B cell (primary cell): ENCODE data around the gene CCDC28B. TPM values are rescaled to one million over a fixed set of nuclear protein-coding genes. Genes with fewer than 3 reads are reported as not detected.

ENCODE experiments used
- ATAC-seq: fragments of 200-7000 bp; cut with Tn5 transposase; one replicate; pipeline ENCODE4 v1.10.0; 2021; ENCODE audit warnings: low read depth, mild to moderate bottlenecking, moderate number of reproducible peaks, moderate library complexity
- CTCF ChIA-PET: fragments of 350-600 bp; sonication (Branson Sonifier 250); formaldehyde crosslinking; loops from one replicate; lab custom pipeline; 2021; ENCODE audit warnings: antibody characterized with exemption, inconsistent platforms; lab: Charles Lee
- POLR2A ChIA-PET: fragments of 350-600 bp; sonication (Branson Sonifier 250); formaldehyde crosslinking; loops from one replicate; lab custom pipeline; 2021; ENCODE audit warnings: antibody characterized with exemption; lab: Charles Lee
- DNase-seq: peaks from one replicate; pipeline ENCODE4 v3.0.0; 2013
- H2AFZ ChIP-seq: 2 replicates; pipeline ENCODE4 v1.6.1; 2012; ENCODE audit warnings: mild to moderate bottlenecking, low read depth, low read length; ENCODE audit not compliant: insufficient read depth, poor library complexity, severe bottlenecking
- H3K27ac ChIP-seq, 2 donors: 1 replicate in 1 of 2; 2 replicates in 1 of 2; pipeline ENCODE4 v1.5.1; 2012 to 2013; ENCODE audit warnings: low read length in 2 of 2, mild to moderate bottlenecking in 2 of 2, moderate library complexity in 1 of 2
- H3K27me3 ChIP-seq, 4 experiments: fragments of 200-600 bp in 1 of 4; sonication (generic) in 1 of 4; replicated peaks in 1 of 4; 1 replicate in 2 of 4; 2 replicates in 2 of 4; pipeline versions ENCODE4 v1.6.1 to v1.7.0; 2013 to 2016; ENCODE audit warnings: low read length in 3 of 4, mild to moderate bottlenecking in 2 of 4, mixed read lengths in 1 of 4, moderate library complexity in 1 of 4; ENCODE audit not compliant: insufficient read depth in 4 of 4, control insufficient read depth in 3 of 4; ENCODE audit errors: control extremely low read depth in 1 of 4
- H3K36me3 ChIP-seq, 2 experiments: replicated peaks in 1 of 2; 1 replicate in 1 of 2; 2 replicates in 1 of 2; pipeline versions ENCODE4 v1.6.1 to v1.7.1; 2013; ENCODE audit warnings: low read length in 1 of 2; ENCODE audit not compliant: insufficient read depth in 2 of 2, control insufficient read depth in 1 of 2; ENCODE audit errors: control extremely low read depth in 1 of 2, extremely low read depth in 1 of 2
- H3K4me1 ChIP-seq, 2 donors: fragments of 200-600 bp in 1 of 2; sonication (generic) in 1 of 2; 1 replicate in 1 of 2; 2 replicates in 1 of 2; pipeline versions ENCODE4 v1.5.1 to v1.6.1; 2013 to 2017; ENCODE audit warnings: low read length in 2 of 2; ENCODE audit not compliant: control insufficient read depth in 2 of 2, insufficient read depth in 2 of 2
- H3K4me2 ChIP-seq: replicated peaks from 2 replicates; pipeline ENCODE3; 2012; ENCODE audit warnings: mild to moderate bottlenecking, low read depth, low read length; ENCODE audit not compliant: poor library complexity, severe bottlenecking
- H3K4me3 ChIP-seq, 5 experiments: fragments of 200-600 bp in 1 of 5; sonication (generic) in 1 of 5; 1 replicate in 3 of 5; 2 replicates in 2 of 5; pipeline versions ENCODE4 v1.5.1 to v1.7.0; 2011 to 2016; ENCODE audit warnings: low read length in 4 of 5, mild to moderate bottlenecking in 4 of 5, low read depth in 2 of 5, control low read depth in 1 of 5, moderate library complexity in 1 of 5; ENCODE audit not compliant: insufficient read depth in 1 of 5; ENCODE audit errors: control extremely low read depth in 1 of 5, extremely low read depth in 1 of 5
- H3K79me2 ChIP-seq: fragments of 200-600 bp; sonication (generic); one replicate; pipeline ENCODE4 v1.6.0; 2016; ENCODE audit warnings: low read length; ENCODE audit not compliant: control insufficient read depth, insufficient read depth
- H3K9ac ChIP-seq: fragments of 200-600 bp; sonication (generic); 2 replicates; pipeline ENCODE4 v1.6.1; 2017; ENCODE audit warnings: mild to moderate bottlenecking, low read length, moderate library complexity
- H3K9me3 ChIP-seq, 3 donors: one replicate each; pipeline versions ENCODE4 v1.6.1 to v1.7.1; 2013; ENCODE audit warnings: low read length in 2 of 3; ENCODE audit not compliant: control insufficient read depth in 2 of 3, insufficient read depth in 1 of 3; ENCODE audit errors: control extremely low read depth in 1 of 3
- H4K20me1 ChIP-seq: 2 replicates; pipeline ENCODE4 v1.6.0; 2012; ENCODE audit warnings: mild to moderate bottlenecking, low read length; ENCODE audit not compliant: insufficient read depth, control insufficient read depth, poor library complexity, severe bottlenecking
- H3K27ac Mint-ChIP-seq: one replicate; pipeline ENCODE4 v1.8.0; 2021; ENCODE audit warnings: mixed read lengths
- H3K27me3 Mint-ChIP-seq: one replicate; pipeline ENCODE4 v1.8.0; 2021; ENCODE audit warnings: mixed read lengths
- H3K4me1 Mint-ChIP-seq: one replicate; pipeline ENCODE4 v1.8.0; 2021; ENCODE audit warnings: mixed read lengths
- H3K4me3 Mint-ChIP-seq: one replicate; pipeline ENCODE4 v1.8.0; 2021; ENCODE audit warnings: mixed read lengths
- H3K9me3 Mint-ChIP-seq: one replicate; pipeline ENCODE4 v1.8.0; 2022; ENCODE audit warnings: mixed read lengths; ENCODE audit not compliant: insufficient read depth
- CTCF ChIP-seq: fragments of 200-600 bp; IDR thresholded peaks from one replicate; pipeline ENCODE4 v1.8.0; 2022; ENCODE audit warnings: antibody characterized with exemption, mild to moderate bottlenecking
- EZH2 ChIP-seq: IDR thresholded peaks from 2 replicates; pipeline ENCODE4 v1.6.1; 2012; ENCODE audit warnings: borderline replicate concordance, low read depth, mild to moderate bottlenecking, moderate library complexity, low read length; ENCODE audit not compliant: insufficient read depth, poor library complexity, severe bottlenecking
- WGBS: methylation state at CpG from one replicate; pipeline ENCODE4 v1.1.5; 2013; ENCODE audit warnings: missing lambda C conversion rate; ENCODE audit not compliant: insufficient coverage; 5-methylcytosine and 5-hydroxymethylcytosine counted together
- intact Hi-C: fragments of 100-400 bp; cut with micrococcal nuclease; formaldehyde crosslinking; loops from one replicate; pipeline ENCODE4 v1.10.0; 2022
- polyA plus RNA-seq: library from polyadenylated mRNA; depleted of rRNA; stranded (reverse); fragments of >200 nt; gene quantifications from 2 replicates; pipeline ENCODE4 v1.2.3, GENCODE V29; 2012
- total RNA-seq, 2 donors: library from RNA; stranded (reverse); fragments of 120-200 nt in 1 of 2; gene quantifications; 1 replicate in 1 of 2; 2 replicates in 1 of 2; pipeline versions ENCODE4 v1.2.3 to v1.2.4, GENCODE V29; 2013 to 2022

CCDC28B gene
- total and polyA plus RNA-seq, 2 donors (not counting 1 experiment from before 2014, with no cell fraction given), result 7.8 to 8.0 TPM

DNA sequence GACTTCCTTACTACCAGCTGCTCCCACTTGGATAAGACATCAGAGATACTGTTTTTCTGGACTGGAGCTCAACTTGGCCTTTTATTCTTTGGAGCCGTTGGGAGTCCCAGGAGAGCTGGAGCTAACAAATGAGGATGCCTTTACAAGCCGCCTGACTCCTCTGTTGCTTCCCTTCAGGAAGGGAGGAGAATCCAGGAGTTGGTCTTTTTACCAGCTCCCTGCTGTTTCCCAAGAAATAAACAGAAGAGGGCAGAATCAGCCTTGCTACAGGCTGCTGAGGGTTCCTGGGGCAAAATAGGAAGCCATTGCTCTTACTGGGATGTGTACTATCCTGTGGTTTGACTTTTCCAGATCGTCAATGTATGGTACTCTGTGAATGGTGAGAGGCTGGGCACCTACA lies 23.3 kb downstream of the CCDC28B start:
- Histone ChIP-seq H3K4me3 (no peak overlapping the region), H3K4me2 (peak overlapping the region; percentile 87), H2AFZ (no peak overlapping the region), H3K79me2 (peaks cover 46% of the 10 kb centered on the region), H3K36me3 (peaks cover 7 to 46% of the 10 kb centered on the region in 2 experiments), H4K20me1 (peaks cover 8% of the 10 kb centered on the region), H3K27ac (peak overlapping the region in 1 of 2 donors; percentile 38), H3K9ac (no peak overlapping the region), H3K27me3 (no peaks in the 10 kb centered on the region), H3K4me1 (peaks cover 28 to 30% of the 10 kb centered on the region in 2 donors), H3K9me3 (no peaks in the 10 kb centered on the region)
- TF ChIP-seq CTCF, result no peak
- no peak for TF ChIP-seq EZH2
- intact Hi-C loops, result no loop called here
- ChIA-PET CTCF (interaction anchor here (0.7 to 3.6 kb wide), 5 partner anchors 16 to 177 kb away, joined by 3 to 15 read pairs (median 4); partner anchors contain the start of gene CCDC28B), POLR2A (interaction anchor here (1.2 to 2.0 kb wide), 2 partner anchors 17 to 93 kb away, joined by 3 to 9 read pairs; no protein-coding TSS in a partner anchor)
- Mint-ChIP-seq H3K4me1 (peaks cover 43% of the 10 kb centered on the region), H3K9me3 (no peaks in the 10 kb centered on the region), H3K4me3 (peak overlapping the region; percentile 97), H3K27me3 (no peaks in the 10 kb centered on the region), H3K27ac (peak overlapping the region; percentile 61)
- DNase-seq (no peak), ATAC-seq (no peak)
- 95% methylated on average over 3 of the region's 3 CpGs for WGBS

DNA sequence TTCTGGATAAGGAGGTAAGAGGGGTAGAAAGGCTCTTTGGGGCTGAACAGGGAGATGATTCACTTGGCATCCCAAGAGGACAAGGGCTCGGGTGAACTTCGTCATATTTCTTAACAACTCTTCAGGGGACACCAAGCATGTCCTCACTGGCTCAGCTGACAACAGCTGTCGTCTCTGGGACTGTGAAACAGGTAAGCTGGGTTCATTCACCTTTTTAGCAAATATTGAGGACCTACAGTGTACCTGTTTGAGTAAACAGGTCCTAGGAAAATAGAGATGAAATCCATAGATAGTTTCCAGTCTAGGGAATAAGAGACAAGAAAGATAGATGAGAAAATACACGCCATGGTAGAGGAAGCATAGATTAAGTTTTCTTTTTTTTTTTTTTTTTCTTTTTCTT lies 23.9 kb downstream of the CCDC28B start:
- Histone ChIP-seq H3K4me2 (no peak overlapping the region), H3K27me3 (no peaks in the 10 kb centered on the region), H3K79me2 (peaks cover 46% of the 10 kb centered on the region), H3K27ac (peak overlapping the region in 1 of 2 donors; percentile 38), H3K4me3 (no peak overlapping the region), H2AFZ (no peak overlapping the region), H4K20me1 (peaks cover 8% of the 10 kb centered on the region), H3K9ac (no peak overlapping the region), H3K4me1 (peaks cover 28 to 30% of the 10 kb centered on the region in 2 donors), H3K36me3 (peaks cover 8 to 50% of the 10 kb centered on the region in 2 experiments), H3K9me3 (no peaks in the 10 kb centered on the region)
- peak overlapping the region; percentile 75 for H3K4me3 Mint-ChIP-seq
- H3K27me3 Mint-ChIP-seq, result no peaks in the 10 kb centered on the region
- DNase-seq (no peak), ATAC-seq (no peak)
- intact Hi-C loops, result no loop called here
- H3K27ac Mint-ChIP-seq, result peak overlapping the region; percentile 61
- POLR2A ChIA-PET, result interaction anchor here (0.7 to 2.0 kb wide), 2 partner anchors 16 to 572 kb away, joined by 6 to 9 read pairs; no protein-coding TSS in a partner anchor
- WGBS, result 100% methylated on average over 3 of the region's 4 CpGs
- CTCF ChIA-PET, result interaction anchor here (0.8 to 3.6 kb wide), 3 partner anchors 16 to 93 kb away, joined by 3 to 15 read pairs (median 11); no protein-coding TSS in a partner anchor
- TF ChIP-seq CTCF, result no peak
- no peak for TF ChIP-seq EZH2
- H3K4me1 Mint-ChIP-seq, result peaks cover 43% of the 10 kb centered on the region
- H3K9me3 Mint-ChIP-seq, result no peaks in the 10 kb centered on the region
